Urinary bladder (tissue), 4 donors: ENCODE measurements around the gene KLHL1. TPM values are rescaled to one million over a fixed set of nuclear protein-coding genes. Genes with fewer than 3 reads are reported as not detected.

Experiments
- DNase-seq: peaks from one replicate; pipeline ENCODE4 v3.0.0-alpha.2; 2015; ENCODE audit errors: extremely low spot score
- H3K27ac ChIP-seq: one replicate; pipeline ENCODE4 v1.5.1; 2013; ENCODE audit warnings: low read depth, mild to moderate bottlenecking, moderate library complexity
- H3K36me3 ChIP-seq: one replicate; pipeline ENCODE4 v1.6.1; 2013; ENCODE audit warnings: mild to moderate bottlenecking, moderate library complexity; ENCODE audit not compliant: insufficient read depth
- H3K4me1 ChIP-seq: one replicate; pipeline ENCODE4 v1.6.1; 2013; ENCODE audit warnings: mild to moderate bottlenecking, moderate library complexity; ENCODE audit not compliant: insufficient read depth
- H3K4me3 ChIP-seq: one replicate; pipeline ENCODE4 v1.5.1; 2013; ENCODE audit warnings: low read depth, low read length
- WGBS: extraction: QIAGEN DNeasy Blood & Tissue Kit; methylation state at CpG from one replicate; pipeline ENCODE4 v1.1.7; 2013; 5-methylcytosine and 5-hydroxymethylcytosine counted together
- polyA plus RNA-seq: library from polyadenylated mRNA; stranded (reverse); fragments of 200-250 nt; gene quantifications from one replicate; pipeline ENCODE4 v1.2.3, GENCODE V29; 2013
- small RNA-seq: library from RNA; depleted of rRNA; stranded (forward); fragments of <200 nt; gene quantifications from one replicate; pipeline ENCODE3, GENCODE V24; 2014
- total RNA-seq: library from RNA; depleted of rRNA; stranded (reverse); fragments of >200 nt; gene quantifications from one replicate; pipeline ENCODE4 v1.2.3, GENCODE V29; 2014
- donor health status: healthy with polysubstance abuse.
- donor health status: healthy.

The KLHL1 gene
- total and polyA plus RNA-seq, 2 donors, result 0.26 TPM; not detected in 1

DNA sequence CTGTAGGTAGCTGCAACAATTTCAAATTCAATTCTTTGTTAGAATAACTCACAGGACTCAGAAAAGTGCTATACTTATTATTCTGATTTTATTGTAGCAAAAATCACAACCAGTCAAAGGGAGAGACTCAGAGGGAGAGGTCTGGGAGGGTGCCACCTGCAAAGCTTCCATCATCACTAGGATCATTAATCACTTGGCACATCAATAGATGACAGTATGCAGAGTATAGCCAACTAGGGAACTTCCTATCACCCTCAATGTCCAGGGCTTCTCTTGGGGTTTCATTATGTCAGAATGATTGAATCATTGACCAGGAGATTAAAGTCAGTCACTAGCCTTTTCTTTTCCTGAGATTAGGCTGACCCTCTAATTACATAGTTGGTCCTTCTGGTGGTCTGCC lies 432.0 kb downstream of the KLHL1 start:
- Histone ChIP-seq H3K4me1 (no peaks in the 10 kb centered on the region), H3K27ac (no peak overlapping the region), H3K36me3 (no peaks in the 10 kb centered on the region), H3K4me3 (no peak overlapping the region)
- DNase-seq, result no peak

DNA sequence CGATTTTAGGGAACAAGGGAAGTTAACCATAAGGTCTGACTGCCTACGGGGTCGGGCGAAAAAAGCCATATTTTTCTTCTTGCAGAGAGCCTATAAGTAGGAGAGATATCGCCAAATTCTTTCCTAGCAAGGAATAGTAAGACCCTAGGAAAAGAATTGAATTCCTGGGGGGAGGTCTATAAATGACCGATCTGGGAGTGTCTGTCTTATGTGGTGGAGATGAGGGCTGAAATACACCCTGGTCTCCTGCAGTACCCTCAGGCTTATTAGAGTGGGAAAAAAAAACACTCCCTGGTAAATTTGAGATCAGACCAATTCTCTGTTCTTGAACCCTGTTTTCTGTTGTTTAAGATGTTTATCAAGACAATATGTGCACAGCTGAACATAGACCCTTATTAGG lies 448.1 kb downstream of the KLHL1 start:
- DNase-seq, result no peak
- 67% methylated on average over 6 of the region's 6 CpGs for WGBS
- H3K36me3 ChIP-seq, result no peaks in the 10 kb centered on the region
- H3K27ac ChIP-seq, result no peak overlapping the region
- H3K4me1 ChIP-seq, result no peaks in the 10 kb centered on the region
- no peak overlapping the region for H3K4me3 ChIP-seq

DNA sequence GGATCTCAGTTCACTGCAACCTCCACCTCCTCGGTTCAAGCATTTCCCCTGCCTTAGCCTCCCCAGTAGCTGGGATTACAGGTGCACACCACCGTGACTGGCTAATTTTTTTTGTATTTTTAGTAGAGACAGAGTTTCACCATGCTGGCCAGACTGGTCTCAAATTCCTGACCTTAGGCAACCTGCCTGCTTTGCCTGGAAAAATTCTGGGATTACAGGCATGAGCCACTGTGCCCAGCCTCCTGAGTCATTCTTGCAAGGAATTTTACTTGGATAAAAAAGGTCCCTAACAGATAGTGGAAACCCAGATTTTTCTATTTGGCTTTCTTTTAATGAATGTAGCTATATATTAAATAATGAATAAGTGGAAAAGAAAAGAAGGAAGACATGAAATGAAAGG lies 450.6 kb downstream of the KLHL1 start:
- WGBS, result 60% methylated on average over 2 of the region's 2 CpGs

DNA sequence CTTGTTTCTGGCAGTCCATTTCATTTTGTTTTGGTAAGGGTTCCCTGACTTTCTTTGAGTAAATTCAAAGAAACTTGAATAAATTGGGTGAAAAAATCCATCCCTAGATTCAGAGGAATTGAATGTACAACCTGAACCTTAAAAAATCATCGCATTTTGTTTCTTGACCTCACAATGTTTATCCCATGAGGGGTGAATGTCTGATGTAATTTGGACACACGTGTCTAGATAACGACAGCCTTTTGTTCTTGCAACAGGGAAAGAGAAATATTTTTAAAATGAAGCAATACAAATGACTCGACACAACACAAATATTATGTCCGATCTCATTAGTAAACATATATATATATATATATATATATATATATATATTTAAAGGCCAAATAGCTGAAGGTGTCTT lies 453.9 kb downstream of the KLHL1 start:
- H3K27ac ChIP-seq, result no peak overlapping the region
- H3K4me3 ChIP-seq, result no peak overlapping the region
- no peaks in the 10 kb centered on the region for H3K36me3 ChIP-seq
- no peak for DNase-seq
- H3K4me1 ChIP-seq, result no peaks in the 10 kb centered on the region
- WGBS, result 86% methylated on average over 5 of the region's 5 CpGs

More for the DNA sequence above, 450.6 kb downstream of the KLHL1 start:
- H3K4me1 ChIP-seq, result no peaks in the 10 kb centered on the region
- H3K36me3 ChIP-seq, result no peaks in the 10 kb centered on the region
- H3K27ac ChIP-seq, result no peak overlapping the region
- no peak for DNase-seq
- H3K4me3 ChIP-seq, result no peak overlapping the region

Small RNA genes lying within 50 kb of the gene (small RNA-seq; reads per million reads assigned to genes)
- not detected for gene RNY3P10

Other genes starting within 250 kb of the KLHL1 start
- gene ATXN8OS, start 626 bp downstream of the KLHL1 start, total RNA-seq, result not detected
- gene ATXN8OS, start 626 bp downstream of the KLHL1 start, polyA plus RNA-seq, result not detected